Inflammatory macrophage (primary cell): ENCODE data around the gene CSRNP3.

ENCODE experiments used
- DNase-seq, 2 donors: peaks; one replicate each; pipeline ENCODE4 v3.0.0-alpha.2; 2020 to 2022

Gene CSRNP3

DNA sequence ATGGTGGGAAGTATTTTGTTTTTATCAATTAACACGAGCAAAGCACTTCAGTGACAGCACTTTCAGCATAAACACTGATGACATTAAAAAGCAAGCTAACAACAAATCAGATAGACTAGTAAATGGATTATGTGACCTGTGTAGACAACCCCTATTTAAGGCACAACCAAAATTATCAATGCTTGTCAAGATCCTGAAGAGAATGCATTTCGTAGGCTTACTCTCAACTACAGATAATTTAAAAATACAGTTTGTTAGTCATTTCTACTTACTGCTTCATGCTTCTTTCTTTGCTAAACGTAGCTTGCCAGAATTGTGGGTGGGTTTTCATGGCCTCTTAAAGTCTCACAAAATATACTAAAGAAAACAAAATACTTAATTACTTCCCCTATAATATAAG, 3.4 kb downstream of the CSRNP3 start:
- DNase-seq = no peak

DNA sequence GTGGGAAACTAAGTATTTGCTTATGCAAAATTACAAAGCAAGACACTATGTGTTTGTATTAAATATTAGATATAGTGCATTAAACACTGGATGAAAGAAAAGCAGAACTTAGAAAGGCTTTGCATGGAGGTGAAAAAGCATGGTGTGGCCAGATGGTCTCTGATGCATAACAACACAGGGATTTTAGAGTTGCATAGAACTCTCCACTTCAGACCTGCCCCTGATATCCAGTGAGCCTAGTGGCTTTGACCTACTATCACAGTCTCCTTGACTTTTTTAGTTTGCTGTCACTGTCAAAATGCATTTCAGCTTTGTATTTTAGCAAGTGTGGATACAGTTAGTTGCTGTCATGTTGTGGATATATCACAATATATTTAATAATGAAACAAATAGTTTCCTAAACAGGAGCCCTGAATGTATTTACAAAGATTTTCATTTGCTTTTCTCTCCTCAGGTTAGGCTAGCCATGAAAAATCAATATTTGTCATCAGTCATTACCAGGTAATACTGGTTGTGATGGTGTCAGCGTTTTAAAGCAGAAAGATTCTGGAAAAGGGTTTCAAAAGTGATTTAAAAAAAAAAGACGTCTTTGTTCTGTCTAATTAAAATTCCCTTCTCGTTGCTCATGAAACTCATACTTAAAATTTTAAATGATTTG, 5.2 kb downstream of the CSRNP3 start:
- no peak for DNase-seq

DNA sequence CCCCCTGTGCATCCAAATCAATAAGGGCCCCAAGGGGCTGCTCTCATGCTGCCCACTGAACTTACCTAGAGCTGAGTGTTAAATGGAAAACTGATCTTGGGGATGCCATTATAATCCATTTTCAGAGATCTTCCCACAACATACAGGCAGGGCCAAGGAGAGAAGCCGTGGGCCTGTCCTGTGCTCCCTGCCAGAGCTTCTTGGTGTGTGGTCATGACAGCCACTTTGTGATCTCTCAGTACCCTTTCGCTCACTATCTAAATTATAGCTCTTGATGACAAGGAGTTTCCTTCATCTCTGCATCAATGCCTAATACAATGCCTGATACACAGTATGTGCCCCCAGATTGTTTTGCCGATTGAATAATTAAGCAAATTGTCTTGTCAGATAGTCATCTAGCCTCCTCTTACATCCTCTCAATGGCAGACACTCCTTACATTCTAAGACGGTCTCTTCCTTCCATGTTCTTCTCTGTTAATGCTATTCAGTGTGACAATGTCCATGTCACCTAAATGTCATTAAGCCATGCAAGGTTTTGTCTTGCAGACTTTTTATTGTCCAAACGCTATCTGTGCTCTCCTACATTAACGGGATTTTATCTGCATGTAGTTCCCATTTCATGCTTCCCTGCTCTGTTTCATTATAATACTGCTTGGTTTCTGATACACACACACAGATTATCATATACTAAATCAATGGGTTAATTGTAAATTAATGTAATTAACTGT, 5.9 kb downstream of the CSRNP3 start:
- DNase-seq = no peak

DNA sequence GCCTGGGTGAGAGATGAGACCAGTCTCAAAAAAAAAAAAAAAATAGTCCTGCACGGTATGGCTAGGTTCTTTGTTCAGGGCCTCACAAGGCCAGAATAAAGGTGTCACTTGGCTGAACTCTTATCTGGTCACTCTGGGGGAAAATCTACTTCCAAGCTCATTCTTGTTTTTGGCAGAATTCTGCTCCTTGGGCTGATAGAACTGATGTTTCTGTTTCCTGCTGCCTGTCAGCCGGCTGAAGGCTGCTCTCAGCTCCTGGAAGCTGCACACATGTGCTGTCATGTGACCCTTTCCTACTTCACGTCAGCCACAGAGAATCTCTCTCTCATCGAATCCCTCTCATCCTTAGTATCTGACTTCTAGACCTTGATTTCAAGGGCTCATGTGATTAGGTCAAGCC, 10.4 kb downstream of the CSRNP3 start:
- DNase-seq = no peak

DNA sequence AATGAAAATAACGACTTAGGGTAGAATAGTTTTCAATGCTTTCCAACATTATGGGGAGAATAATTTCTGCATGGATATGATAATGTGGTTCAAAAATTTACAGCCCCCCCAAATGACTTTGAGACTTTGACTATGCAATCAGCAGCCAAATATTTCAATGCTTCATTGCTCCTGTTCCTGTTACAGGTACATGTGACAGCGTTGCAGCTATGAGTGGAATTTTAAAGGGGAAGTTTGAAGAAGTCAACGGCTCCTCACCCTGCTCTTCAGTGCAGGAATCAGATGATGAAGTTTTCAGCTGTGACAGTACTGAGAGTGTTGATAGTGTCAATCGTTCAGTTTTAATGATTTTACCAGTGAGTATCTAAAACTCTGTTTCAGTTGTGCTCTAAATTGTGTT, 25.1 kb downstream of the CSRNP3 start:
- no peak for DNase-seq

DNA sequence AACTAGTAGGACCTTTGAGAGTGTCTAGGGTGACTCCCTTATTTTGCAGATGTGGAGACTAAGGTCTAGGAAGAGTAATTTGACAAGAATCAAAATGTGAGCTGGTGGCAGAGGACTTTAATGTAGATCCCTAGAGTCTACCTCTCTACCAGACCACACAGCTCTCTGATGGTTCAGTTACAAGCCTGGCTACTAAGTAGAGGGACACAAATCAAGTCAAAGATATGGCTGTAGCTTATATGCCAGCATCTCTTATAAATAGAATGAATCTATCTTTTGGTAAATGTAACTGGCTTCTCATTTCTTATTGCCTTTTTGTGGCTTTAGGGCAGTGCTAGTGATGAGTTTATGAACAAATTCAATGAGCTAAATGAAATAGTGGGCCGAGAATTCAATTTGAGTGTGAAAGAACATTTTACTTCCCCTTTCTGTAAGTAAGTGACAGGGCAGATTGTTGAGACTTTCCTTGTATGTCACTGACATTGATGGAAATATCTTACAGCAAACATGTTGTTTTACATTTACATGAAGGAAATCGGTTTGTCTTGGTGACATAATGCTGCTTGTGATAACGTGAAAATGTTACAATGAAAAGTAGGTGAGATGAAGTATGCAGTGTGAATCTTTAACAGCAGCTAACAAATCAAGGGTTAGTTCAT, 28.3 kb downstream of the CSRNP3 start:
- no peak for DNase-seq

DNA sequence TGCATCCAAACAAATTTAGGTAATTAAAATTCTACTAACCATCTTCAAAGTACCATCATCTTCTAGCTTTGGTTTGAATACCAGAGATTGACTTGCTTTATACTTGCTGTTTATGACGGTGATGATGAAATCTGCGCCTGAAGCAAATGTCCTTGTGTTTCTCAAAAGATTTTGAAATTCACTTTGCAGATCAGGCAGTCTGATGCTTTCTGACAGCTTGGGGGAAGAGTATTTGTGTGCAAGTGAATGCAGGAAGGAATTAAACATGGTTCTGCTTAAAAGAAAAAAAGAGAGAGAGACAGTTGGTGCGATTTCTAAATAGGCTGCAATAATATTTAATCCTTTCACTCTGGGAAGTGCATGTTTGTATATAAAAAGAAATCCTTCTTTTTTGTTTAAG, 29.6 kb downstream of the CSRNP3 start:
- no peak for DNase-seq

DNA sequence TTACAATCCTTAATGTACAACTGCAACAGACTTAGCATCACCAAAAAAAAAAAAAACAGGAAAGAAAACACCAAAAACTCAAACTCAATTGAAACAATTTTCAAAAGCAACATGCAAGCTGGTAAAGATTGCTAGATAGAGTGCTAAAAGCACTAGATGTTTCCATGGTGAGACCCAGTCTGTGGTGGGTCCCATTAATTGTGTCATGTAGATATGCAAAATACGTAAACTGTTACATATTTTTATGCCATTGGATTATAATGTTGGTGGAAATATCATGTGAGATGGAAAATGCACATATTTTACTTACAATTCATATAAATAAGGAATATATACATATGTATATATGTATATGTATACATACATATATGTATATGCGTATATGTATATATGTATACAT, 30.5 kb downstream of the CSRNP3 start:
- no peak for DNase-seq

DNA sequence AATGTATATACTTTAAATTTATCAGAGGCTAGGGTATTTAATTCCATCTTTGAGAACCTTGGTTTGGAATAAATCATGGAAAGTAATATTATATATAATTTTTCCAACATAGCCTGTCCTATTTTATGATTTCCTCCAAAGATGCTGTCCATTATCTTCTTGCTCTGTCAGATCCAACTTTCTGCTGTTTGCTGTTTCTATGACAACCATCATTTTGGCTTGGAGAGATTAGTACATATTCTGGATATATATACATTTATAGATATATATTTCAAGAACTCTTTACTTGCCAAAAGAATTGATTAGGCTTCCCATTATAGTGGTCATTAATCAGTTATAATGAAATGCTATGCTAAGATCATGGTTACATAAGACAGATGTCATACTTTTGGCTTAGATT, 31.3 kb downstream of the CSRNP3 start:
- no peak for DNase-seq

DNA sequence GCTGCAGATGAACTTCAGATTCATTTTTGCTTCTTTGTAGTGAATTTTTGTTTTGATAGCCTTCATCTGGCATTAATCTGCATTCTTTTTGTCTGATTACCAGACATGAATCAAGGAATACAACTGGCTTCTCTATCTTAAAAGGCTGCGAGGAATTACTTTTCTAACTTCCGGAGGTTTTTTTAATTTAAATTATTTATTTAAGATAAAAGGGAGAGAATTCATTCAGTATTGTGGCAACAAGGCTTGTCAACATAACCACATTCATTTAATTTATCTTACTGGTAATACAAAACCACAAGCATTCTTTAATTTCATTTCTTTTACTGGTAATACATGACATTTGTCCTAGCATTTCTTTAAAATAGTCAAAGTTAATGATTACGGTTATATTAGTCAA, 36.0 kb downstream of the CSRNP3 start:
- DNase-seq = no peak

DNA sequence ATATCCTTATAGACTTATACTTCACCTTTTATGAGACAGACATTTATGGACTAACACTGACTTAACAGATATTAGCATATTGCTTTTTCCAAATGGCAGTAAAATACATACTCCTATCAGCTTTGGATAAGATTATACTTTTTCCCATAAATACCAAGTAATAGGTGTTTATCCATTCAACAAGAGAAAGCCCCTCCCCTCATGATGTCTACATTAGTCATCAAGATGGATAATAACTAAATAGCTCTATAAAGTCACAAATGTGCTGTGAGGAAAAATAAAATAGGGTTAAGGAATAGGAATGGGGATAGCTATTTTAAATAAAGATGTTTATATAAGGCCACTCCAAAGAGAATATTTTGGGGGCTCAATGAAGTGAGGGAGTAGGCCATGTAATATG, 39.4 kb downstream of the CSRNP3 start:
- no peak for DNase-seq

DNA sequence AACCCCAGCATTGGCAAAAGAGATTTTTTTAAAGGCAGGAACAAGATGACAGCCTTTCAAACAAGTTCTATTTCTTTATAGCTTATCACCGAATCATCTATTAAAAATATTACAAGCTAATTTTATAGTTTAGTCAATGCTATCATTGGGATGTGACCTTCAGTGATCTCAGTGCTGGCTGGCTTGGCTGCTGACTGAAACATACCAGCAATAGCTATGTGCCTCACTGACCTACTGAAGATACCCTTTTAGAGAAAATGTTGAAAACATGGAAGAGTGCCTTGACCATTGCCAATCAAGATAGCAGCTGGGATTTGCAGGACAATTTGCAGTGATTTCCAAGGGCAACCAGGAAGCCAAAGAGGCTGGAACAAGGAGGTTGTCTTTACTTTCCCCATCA, 44.0 kb downstream of the CSRNP3 start:
- DNase-seq = no peak

DNA sequence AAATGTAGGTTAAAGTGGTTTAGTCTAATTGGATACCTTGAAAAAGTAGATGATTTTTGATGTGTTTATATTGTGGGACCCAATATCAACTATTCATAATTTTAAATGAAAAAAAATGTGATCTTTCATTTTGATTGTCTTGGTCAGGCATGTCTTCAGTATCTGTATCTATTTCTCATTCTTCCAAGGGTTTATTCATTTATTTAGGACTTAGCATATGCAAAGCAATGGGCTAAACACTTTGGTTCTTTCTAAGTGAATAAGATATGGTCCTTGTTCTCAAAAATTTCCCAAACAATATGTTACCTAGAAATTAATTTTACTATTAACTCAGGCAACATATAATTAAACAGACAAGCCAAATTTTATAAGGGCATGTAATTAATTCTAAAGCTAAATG, 49.1 kb downstream of the CSRNP3 start:
- DNase-seq = no peak

DNA sequence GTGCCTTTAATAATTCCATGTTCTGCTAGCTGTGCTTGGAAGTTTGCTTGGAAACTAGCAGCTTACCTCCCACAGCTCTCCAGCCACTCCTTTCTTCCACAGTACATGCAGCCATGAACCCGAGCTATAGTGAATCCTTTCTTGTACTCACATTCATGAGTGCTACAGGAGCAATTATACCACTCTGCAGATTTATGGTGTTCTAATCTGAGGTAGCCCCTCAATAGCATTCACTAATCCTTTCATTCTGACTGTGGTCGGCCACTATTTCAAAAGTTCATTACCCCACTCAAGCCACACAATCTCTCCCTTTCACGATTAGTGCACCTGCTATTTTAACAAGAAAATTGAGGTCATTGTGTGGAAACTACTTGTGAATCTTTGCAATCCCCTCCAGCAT, 53.2 kb downstream of the CSRNP3 start:
- DNase-seq = no peak

DNA sequence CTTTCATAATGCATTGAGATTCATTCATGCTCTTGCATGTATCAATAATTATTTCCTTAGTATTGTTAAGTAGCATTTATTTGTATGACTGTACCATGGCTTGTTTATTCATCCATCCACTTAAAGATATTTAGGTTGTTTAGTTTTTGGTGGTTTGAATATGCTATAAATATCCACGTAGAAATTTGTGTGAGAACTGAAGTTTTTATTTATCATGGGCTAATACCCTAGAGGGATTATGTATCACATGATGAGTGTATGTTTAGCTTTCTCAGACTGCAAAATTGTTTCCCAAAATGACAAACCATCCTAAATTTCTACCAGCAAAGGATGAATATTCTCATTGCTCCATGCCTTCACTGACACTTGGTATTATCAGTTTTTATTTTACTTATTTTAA, 55.2 kb downstream of the CSRNP3 start:
- DNase-seq = no peak

DNA sequence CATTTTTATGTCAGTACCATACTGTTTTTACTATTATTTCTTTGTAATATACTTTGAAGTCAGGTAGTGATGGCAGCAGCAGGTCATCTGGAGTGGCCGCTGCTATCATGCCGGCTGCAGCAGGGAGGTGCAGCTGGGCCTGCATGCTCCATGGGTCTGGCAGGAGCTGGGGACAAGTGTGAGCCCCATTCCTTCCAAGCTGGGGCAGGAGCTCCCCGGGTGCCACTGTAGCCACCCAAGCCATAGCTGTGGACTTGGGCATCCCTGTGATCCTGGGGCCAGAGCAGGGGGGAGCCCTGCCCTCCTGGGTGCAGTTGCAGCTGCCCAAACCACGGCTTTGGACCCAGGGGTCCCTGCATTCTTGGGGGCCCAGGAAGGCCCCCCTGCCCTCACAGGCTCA, 59.2 kb downstream of the CSRNP3 start:
- no peak for DNase-seq

DNA sequence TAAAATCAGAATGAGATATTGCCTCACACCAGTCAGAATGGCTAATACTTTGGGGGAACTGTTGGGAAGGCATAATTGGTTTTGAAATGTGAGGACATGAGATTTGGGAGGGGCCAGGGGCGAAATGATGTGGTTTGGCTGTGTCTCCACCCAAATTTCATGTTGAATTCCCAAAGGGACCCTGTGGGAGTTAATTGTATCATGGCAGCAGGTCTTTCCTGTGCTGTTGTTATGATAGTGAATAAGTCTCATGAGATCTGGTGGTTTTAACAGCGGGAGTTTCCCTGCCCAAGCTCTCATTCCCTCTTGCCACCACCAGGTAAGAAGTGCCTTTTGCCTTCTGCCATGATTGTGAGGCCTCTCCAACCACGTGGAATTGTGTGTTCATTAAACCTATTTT, 59.6 kb downstream of the CSRNP3 start:
- DNase-seq = no peak

DNA sequence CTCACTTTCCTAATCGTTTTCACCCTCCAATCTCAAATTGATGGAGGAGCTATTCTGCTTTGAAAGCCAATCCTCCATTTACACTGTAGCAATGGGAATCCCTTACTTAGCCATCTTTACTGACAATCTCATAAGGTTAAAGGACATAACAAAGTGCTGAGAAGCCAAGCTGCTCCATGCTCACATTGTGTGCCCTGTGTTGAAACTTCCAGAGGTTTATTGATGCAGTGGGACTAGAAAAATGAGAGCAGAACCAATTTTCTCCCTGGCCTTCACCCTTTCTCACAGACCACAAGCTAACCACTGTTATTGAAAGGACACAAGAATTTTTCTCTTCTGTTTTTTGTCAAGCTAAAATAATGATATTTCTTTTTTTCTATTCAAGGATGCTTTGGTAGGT, 63.8 kb downstream of the CSRNP3 start:
- DNase-seq = no peak

DNA sequence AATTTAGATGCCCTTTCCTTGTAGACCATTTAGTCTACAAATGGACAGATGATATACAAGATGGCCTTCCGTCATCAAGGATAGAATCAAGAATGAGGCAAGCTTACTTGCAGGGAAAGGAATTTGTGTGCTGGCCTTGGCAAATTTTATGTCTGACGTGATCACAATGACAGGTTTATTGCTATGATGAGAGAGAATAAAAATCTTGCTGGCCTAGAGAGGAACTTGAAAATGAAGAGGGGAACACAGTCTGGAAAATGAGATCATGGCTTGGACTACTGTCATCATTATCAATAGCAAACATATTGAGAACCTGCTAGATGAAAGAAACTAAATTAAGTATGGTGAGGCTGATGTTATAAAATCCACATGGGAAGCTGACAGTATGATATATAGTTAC, 66.0 kb downstream of the CSRNP3 start:
- DNase-seq = no peak

DNA sequence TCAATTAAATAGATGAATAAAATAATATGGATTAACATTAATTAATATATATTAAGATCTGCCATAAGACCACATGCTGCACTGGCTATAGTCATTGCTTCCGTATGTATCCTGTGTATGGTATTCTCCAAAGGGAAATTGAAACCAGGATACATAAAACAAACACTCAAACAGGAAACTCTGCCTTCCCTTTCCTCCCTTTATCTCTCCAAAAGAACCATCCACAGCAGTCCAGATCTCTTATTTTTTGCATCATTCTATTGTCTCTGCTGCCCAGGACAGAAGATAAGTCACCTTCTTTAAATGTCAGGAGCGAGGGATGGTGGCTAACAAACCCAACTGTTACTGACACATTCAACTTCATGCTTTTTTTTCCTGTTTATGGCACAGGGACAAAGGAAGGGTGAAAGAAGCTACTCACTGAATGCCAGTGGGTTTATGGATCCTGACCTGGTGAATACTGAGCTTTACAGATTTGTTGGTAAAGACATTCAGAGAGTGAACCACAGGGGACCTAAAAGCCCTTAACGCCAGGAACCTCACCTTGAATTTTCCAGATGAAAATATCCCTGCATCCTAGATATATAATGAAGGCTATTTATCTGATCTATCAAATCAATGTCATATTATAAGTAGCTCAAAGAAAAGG, 67.5 kb downstream of the CSRNP3 start:
- no peak for DNase-seq

DNA sequence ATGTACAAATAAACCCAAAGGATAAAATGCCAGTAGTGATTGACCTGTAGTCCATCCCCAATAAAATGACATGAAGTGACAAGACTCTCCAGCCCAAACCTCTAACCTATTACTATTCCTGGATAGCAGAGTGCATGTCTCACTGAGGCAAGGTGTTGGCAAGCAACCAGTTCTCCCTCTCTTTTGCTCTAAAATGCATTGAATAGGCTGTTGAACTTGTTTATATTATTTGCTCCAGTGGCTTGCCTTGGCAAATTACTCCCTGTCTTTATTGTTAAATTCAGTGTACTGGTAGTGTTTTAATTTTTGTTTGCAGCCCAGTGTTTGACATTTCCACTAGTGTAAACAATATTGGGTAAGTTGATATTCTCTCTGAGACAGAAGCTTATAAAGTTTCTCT, 70.5 kb downstream of the CSRNP3 start:
- no peak for DNase-seq

DNA sequence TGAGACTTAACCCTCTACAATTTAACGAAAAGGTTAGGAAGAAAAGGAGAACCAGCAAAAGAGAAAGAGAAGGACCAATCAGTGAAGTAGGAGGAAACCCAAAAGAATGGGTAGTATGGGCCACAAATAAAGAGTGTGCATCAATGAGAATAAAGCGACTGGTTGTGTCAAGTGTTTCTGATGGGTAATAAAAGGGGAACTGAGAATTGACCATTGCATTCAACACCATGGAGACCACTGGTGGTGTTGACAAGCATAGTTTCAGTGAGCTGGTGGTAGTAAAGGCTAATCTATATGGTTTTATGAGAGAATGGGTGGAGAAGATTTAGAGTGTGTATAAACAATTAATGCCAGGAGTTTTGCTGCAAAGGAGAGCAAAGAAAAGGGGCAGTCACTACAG, 75.4 kb downstream of the CSRNP3 start:
- no peak for DNase-seq

DNA sequence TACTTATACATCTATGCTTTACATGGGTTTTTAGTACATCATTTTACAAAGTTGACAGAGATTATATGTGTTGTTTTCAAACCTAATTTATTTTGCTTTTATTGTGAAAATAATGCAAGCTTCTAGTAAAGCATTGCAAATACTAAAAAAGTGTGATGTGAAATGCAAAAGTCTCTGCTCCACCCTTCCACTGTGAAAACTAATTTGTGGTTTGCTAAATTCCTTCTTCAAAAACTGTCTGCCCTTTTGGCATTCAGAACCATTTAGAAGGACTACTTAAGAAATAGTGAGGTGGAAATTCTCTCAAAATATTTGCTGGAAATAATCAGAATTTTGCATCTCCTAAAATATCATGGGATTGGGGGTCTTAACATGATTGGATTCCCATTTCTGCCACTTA, 78.4 kb downstream of the CSRNP3 start:
- no peak for DNase-seq

DNA sequence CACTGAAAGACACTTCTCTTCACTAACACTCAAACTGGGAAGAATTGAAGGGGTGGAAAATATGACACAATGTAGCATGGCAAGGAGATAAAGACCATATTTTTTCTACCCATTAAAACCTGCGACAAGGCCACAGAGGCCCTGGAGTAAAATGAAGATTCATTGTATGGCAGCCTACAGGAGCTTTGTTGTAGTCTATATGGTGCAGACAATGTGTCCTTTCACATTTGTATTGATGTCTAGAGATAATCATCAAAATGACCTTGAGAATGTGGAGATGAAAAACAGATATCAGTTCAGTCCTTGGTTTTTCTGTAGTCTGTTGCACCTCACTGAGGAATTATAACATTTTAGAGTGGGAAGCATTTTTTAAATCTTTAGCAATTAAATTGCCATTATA, 80.1 kb downstream of the CSRNP3 start:
- no peak for DNase-seq
